Suprapubic skin (tissue), 4 donors: ENCODE results near the gene BASP1. TPM values are rescaled to one million over a fixed set of nuclear protein-coding genes. Genes with fewer than 3 reads are reported as not detected.

ENCODE experiments used
- DNase-seq, 2 donors: peaks; one replicate each; pipeline ENCODE4 v3.0.0-alpha.2; 2019; ENCODE audit warnings: low spot score in 2 of 2
- H3K27ac ChIP-seq: fragments of 200-600 bp; sonication (generic); one replicate; pipeline ENCODE4 v1.5.1; 2019
- H3K27me3 ChIP-seq: fragments of 200-600 bp; sonication (generic); one replicate; pipeline ENCODE4 v1.5.1; 2019
- H3K36me3 ChIP-seq: fragments of 200-600 bp; sonication (generic); one replicate; pipeline ENCODE4 v1.5.1; 2019
- H3K4me1 ChIP-seq: fragments of 200-600 bp; sonication (generic); one replicate; pipeline ENCODE4 v1.5.1; 2019
- H3K4me3 ChIP-seq: fragments of 200-600 bp; sonication (generic); one replicate; pipeline ENCODE4 v1.5.1; 2019; ENCODE audit warnings: mild to moderate bottlenecking
- H3K9me3 ChIP-seq: fragments of 200-600 bp; sonication (generic); one replicate; pipeline ENCODE4 v1.5.1; 2019
- EP300 ChIP-seq: sonication (generic); formaldehyde crosslinking; IDR thresholded peaks from one replicate; pipeline ENCODE4 v1.6.1; 2017; ENCODE audit warnings: antibody characterized with exemption
- POLR2A ChIP-seq, 2 donors: fragments of 450-650 bp; IDR thresholded peaks; one replicate each; pipeline ENCODE4 v1.6.1; 2017; ENCODE audit warnings: antibody characterized with exemption in 2 of 2, mild to moderate bottlenecking in 2 of 2, moderate library complexity in 2 of 2
- POLR2AphosphoS5 ChIP-seq, 3 donors: sonication (generic); formaldehyde crosslinking; IDR thresholded peaks; one replicate each; pipeline ENCODE4 v1.6.1; 2017; ENCODE audit warnings: antibody characterized with exemption in 3 of 3
- WGBS: methylation state at CpG from one replicate; pipeline ENCODE4 v1.1.5; 2018; 5-methylcytosine and 5-hydroxymethylcytosine counted together
- total RNA-seq, 4 donors: library from RNA; depleted of rRNA; stranded (reverse); fragments of >200 nt; gene quantifications; one replicate each; pipeline ENCODE4 v1.1.0, GENCODE V29; 2016
- TF ChIP-seq, protein P1 (sequence below), 2 donors: fragments of 200-600 bp in 1 of 2; fragments of 450-650 bp in 1 of 2; sonication (generic) in 1 of 2; IDR thresholded peaks; one replicate each; pipeline ENCODE4 v1.5.1; 2016 to 2019; ENCODE audit warnings: antibody characterized with exemption in 2 of 2, mild to moderate bottlenecking in 1 of 2, moderate library complexity in 1 of 2

Gene BASP1
- total RNA-seq, 4 donors from 2014 or later = 20.7 to 31.9 (median 26.2) TPM

DNA sequence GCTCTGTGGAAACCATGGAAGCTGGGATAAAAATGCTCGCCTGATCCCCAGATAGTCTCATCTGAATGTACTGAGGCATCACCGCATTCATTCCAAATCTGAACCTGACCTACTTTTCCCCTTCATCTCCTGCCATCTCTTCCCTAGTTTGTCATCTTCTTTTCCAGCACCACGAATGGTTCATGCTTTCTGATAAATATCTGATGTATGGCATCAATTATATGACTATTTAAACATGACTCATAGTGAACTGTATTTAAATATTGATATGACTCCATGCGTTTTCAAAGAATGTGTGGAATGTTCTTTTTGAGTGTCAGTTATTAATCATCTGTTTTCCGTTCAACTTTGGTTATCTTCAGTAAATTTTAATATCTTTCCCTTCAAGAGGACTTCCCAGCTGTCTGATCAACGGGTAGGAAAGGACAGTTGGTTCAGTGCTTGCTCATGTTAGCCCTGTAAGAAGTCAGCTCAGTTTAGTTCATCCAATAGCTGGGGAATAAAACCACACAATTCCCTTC is 21.1 kb downstream of the BASP1 start:
- Histone ChIP-seq H3K27me3 (no peaks in the 10 kb centered on the region), H3K9me3 (no peaks in the 10 kb centered on the region), H3K4me1 (no peaks in the 10 kb centered on the region), H3K27ac (no peak overlapping the region), H3K4me3 (no peak overlapping the region), H3K36me3 (no peaks in the 10 kb centered on the region)
- DNase-seq = no peak
- no peak for TF ChIP-seq POLR2AphosphoS5 (IDR thresholded peaks at IDR 0.05)
- WGBS = 39% methylated on average over 6 of the region's 6 CpGs

DNA sequence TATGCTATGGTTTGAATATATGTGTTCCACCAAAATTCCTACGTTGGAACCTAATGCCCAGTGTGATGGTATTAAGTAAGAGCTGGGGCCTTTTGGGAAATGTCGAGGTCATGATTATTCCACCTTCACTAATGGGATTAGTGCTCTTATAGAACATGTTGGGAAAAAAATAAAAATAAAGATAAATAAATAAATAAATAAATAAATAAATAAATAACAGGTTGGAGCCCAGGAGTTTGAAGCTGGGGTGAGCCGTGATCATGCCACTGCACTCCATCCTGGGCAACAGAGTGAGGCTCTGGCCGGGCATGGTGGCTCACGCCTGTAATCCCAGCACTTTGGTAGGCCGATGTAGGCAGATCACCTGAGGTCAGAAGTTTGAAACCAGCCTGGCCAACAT is 22.5 kb downstream of the BASP1 start:
- no peaks in the 10 kb centered on the region for H3K4me1 ChIP-seq
- H3K27ac ChIP-seq = no peak overlapping the region
- no peaks in the 10 kb centered on the region for H3K27me3 ChIP-seq
- H3K4me3 ChIP-seq = no peak overlapping the region
- H3K9me3 ChIP-seq = no peaks in the 10 kb centered on the region
- WGBS = 96% methylated on average over 6 of the region's 6 CpGs
- DNase-seq = no peak
- H3K36me3 ChIP-seq = no peaks in the 10 kb centered on the region
- TF ChIP-seq, protein P1, sequence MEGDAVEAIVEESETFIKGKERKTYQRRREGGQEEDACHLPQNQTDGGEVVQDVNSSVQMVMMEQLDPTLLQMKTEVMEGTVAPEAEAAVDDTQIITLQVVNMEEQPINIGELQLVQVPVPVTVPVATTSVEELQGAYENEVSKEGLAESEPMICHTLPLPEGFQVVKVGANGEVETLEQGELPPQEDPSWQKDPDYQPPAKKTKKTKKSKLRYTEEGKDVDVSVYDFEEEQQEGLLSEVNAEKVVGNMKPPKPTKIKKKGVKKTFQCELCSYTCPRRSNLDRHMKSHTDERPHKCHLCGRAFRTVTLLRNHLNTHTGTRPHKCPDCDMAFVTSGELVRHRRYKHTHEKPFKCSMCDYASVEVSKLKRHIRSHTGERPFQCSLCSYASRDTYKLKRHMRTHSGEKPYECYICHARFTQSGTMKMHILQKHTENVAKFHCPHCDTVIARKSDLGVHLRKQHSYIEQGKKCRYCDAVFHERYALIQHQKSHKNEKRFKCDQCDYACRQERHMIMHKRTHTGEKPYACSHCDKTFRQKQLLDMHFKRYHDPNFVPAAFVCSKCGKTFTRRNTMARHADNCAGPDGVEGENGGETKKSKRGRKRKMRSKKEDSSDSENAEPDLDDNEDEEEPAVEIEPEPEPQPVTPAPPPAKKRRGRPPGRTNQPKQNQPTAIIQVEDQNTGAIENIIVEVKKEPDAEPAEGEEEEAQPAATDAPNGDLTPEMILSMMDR (IDR thresholded peaks at IDR 0.05) = no peak
- TF ChIP-seq POLR2AphosphoS5 (IDR thresholded peaks at IDR 0.05) (no peak), EP300 (no peak), POLR2A (IDR thresholded peaks at IDR 0.05) (no peak)

DNA sequence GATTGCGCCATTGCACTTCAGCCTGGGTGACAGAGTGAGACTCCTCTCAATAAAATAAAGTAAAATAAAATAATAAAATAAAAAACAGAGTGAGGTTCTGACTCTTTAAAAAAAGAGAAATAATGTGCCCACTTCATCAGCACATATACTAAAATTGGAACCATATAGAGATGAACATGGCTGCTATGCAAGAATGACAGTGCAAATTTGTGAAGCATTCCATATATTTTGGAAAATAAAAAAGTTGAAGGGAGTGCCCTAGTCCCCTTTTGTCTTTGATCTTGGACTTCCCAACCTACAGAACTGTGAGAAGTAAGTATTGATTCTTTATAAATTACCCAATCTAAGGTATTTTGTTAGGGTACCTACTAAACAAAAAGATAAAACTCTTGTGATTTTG is 23.1 kb downstream of the BASP1 start:
- no peak overlapping the region for H3K4me3 ChIP-seq
- no peak for DNase-seq
- no peaks in the 10 kb centered on the region for H3K36me3 ChIP-seq
- no peaks in the 10 kb centered on the region for H3K27me3 ChIP-seq
- TF ChIP-seq EP300 (no peak), POLR2AphosphoS5 (IDR thresholded peaks at IDR 0.05) (no peak)
- TF ChIP-seq, protein P1 (IDR thresholded peaks at IDR 0.05) = no peak
- no peaks in the 10 kb centered on the region for H3K4me1 ChIP-seq
- WGBS = 100% methylated on average over 1 of the region's 1 CpG
- no peak overlapping the region for H3K27ac ChIP-seq
- H3K9me3 ChIP-seq = no peaks in the 10 kb centered on the region

DNA sequence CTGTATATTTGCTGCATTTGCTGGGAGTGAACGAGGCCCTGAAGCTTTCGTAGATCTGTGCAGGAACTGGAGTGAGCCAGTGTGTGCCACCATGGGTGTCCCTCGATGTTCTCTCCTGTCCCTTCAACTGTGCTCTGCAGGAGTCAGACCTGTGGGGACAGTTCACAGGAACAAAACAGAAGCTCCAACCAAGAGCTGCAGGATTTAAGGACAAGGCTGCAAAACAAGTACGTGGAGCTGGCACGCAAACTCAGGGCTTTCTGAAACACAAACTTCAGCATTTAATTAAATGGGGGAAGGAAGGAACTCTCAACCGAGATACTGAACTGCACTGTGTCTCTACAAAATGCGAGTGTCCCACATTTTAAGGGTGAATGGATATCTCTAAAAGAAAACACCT is 24.2 kb downstream of the BASP1 start:
- TF ChIP-seq, protein P1 (IDR thresholded peaks at IDR 0.05) = no peak
- TF ChIP-seq EP300 (no peak), POLR2A (IDR thresholded peaks at IDR 0.05) (no peak), POLR2AphosphoS5 (IDR thresholded peaks at IDR 0.05) (no peak)
- no peak overlapping the region for H3K4me3 ChIP-seq
- no peaks in the 10 kb centered on the region for H3K27me3 ChIP-seq
- 43% methylated on average over 7 of the region's 7 CpGs for WGBS
- H3K27ac ChIP-seq = no peak overlapping the region
- DNase-seq = no peak
- no peaks in the 10 kb centered on the region for H3K9me3 ChIP-seq
- no peaks in the 10 kb centered on the region for H3K36me3 ChIP-seq
- no peaks in the 10 kb centered on the region for H3K4me1 ChIP-seq

DNA sequence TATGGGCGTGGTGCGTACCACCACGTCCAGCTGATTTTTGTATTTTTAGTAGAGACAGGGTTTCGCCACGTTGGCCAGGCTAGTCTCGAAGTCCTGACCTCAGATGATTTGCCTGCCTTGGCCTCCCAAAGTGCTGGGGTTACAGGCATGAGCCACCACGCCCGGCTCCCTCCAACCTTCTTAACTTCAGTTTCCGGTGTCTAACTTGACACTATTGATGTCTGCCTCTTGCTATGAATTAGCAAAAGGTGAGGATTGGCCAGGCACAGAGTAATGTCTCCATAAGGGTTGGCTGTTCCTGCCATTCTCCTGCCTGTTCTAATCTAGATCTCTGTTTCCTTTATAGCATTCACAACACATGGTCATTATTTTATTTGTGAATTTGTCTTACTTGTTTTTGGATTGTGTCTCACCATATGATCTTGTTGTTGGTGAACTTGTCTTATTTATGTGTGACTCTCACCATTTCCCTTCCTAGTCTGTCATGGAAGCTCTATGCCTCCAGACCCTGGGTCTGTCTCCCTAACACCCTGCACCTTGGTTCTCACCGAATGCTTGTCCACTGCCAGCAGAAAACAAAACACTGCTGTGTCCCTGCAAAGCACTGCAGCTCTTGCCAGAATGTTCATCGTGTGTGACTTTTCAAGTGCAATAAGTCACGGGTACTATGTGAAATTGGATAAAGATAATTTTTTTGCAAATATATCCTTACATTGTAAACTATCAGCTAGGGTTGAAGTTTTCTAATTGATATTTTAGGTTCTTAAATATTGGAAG is 26.0 kb downstream of the BASP1 start:
- no peak overlapping the region for H3K27ac ChIP-seq

More for the DNA sequence above, 26.0 kb downstream of the BASP1 start:
- Histone ChIP-seq H3K36me3 (no peaks in the 10 kb centered on the region), H3K27me3 (no peaks in the 10 kb centered on the region), H3K4me3 (no peak overlapping the region), H3K9me3 (no peaks in the 10 kb centered on the region), H3K4me1 (no peaks in the 10 kb centered on the region)
- TF ChIP-seq EP300 (no peak), POLR2AphosphoS5 (IDR thresholded peaks at IDR 0.05) (no peak), POLR2A (IDR thresholded peaks at IDR 0.05) (no peak)
- TF ChIP-seq, protein P1 (IDR thresholded peaks at IDR 0.05) = no peak
- WGBS = 88% methylated on average over 12 of the region's 12 CpGs
- no peak for DNase-seq
